Measurements from ENCODE around the gene MAN1C1.

The MAN1C1 gene

DNA sequence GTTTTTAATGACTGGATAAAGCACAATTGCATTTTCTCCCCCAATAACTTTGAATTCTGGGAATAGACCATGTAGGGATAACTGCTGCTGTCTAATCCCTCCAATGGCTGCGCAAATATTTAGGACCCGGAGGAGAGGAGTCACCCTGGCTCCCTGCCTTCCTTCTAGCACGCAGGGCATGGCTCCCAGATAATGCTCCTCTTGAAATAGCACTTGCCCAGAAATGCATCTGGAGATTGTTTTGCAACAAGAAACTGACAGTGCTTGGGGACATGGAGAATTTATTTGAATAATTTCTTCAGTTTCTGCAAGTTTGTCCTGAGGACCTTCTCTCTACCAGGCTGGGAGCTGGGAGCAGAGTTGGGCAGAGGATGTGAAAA lies 83.5 kb downstream of the MAN1C1 start:
- DNase-seq = no peak

DNA sequence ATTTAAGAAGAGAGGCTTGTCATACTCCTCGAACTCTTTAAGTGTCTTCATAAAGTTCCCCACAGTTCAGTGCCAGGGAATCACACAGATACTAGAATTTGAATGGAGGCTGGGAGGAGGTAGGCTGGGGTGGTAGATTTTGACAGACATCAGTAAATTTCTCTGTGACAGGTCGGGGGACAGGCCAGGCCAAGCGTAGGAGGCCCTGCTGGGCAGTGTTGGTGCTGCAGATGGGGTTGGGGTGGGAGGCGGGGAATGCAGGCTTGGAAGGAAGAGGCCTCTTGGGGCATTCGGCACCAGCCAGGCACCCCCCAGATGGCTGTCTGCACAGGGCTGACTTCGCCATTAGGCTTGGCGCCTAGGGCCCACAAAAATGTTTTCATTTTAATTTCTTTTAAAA lies 84.0 kb downstream of the MAN1C1 start:
- no peak for DNase-seq

- DNase-seq = no peak
These were observed 84.6 kb downstream of the MAN1C1 start for GRCh38 chr1:25701030-25701785.

GRCh38 chr1:25702101-25702775 lies 85.6 kb downstream of the MAN1C1 start:
- DNase-seq = no peak

- DNase-seq = no peak
These were observed 86.5 kb downstream of the MAN1C1 start for GRCh38 chr1:25703041-25703440.

DNA sequence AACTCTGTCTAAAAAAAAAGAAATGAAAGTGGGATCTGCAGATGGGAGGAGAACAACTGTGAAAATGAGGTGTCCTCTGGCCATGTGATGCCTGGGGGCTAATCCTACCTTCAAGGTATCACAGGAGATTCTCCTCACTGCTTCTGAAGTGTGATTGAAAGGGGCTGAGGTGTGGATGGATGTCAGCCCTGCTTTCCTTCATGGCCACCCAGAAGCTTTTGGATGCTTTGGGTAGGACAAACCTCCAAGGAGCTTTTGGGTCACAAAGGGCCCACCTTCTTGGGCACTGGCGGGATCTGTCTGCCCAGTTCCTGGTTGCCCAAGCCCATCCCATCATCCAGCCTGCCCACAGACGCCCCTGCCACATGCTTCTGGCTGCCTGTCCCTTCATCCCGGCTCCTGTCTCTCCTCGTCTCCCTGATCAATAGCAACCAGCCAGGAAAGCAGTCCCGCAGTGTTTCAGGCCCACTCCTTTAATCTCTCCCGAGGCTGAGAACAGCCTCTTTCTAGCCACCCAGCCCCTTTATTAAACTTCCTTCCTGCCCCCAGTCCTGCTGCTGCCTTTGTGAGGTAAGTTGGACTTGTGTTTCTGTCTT lies 87.2 kb downstream of the MAN1C1 start:
- no peak for DNase-seq

DNA sequence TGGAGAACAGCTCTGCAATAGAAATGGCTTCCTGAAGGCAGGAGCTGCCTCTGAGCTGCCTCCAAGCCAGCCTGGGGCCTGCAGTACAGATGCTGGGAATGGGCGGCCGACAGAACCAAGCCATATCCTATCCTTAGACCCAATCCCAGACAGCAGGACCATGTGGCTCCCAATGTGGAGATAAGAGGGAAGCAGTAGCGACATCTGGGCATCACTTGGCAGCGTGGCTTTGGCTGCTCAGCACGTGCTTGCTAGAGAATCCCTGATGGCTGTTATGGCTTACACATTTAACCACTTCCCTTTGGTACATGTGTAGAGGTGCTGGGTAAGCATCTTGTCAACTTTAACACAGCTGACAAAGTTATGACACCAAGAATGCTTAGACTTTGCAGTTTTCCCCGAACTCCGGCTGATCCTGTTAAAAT lies 87.7 kb downstream of the MAN1C1 start:
- no peak for DNase-seq

DNA sequence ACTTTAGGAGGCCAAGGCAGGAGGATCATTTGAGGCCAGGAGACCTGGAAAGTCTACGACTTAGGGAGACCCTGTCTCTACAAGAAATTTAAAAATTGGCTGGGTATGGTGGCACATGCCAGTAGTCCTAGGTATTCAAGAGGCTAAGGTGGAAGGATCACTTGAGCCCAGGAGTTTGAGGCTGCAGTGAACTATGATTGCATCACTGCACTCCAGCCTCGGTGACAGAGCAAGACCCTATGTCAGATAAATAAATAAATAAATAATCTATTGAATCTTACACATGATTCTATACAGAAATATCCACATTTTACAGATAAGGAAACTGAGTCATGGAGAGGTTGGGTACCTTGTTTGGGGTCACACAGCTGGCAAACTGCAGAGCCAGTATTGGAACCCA lies 89.1 kb downstream of the MAN1C1 start:
- no peak for DNase-seq

DNA sequence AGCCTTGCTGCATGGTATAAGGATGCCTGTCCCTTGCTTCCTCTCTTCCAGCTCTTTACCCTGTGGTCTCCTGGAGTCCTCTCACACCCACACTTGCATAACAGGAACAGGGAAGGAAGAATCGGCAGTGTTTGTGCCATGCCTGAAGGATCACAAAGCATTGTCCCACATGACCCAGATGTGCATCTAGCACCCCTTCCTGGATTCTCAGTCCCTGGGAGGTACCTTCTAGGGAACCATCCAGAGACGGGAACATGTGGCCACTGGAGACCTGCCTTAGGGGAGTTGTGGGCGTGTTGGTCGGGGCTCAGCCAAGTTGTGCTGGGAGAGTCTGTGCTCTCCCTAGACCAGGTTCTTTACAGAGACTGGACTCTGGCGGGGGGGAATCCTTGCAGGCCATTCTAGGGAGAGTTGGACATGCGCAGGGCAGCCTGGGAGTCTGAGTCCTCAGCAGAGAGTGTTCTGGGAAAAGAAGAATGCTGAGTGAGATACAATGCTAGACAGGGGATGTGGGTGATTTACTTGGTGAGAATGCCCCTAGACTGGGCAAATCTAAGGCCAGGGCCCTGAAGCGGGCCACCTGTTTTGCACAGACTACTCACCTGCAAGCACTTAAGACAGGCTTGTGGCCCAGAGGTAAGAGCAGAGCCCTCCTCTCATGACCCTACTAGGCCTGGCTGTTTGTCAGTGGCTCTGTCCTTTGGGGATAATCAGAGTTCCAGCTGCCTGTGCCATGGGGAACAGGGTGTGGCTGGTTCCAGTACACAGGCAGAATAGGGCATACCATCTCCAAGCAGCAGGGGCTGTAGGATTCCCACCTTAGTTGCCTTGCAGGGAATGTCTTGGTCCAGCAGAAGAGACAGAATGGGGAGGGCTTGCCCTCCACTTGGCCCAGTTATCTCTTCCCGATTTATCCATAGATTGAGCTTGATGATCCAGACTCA lies 89.8 kb downstream of the MAN1C1 start:
- DNase-seq = no peak

DNA sequence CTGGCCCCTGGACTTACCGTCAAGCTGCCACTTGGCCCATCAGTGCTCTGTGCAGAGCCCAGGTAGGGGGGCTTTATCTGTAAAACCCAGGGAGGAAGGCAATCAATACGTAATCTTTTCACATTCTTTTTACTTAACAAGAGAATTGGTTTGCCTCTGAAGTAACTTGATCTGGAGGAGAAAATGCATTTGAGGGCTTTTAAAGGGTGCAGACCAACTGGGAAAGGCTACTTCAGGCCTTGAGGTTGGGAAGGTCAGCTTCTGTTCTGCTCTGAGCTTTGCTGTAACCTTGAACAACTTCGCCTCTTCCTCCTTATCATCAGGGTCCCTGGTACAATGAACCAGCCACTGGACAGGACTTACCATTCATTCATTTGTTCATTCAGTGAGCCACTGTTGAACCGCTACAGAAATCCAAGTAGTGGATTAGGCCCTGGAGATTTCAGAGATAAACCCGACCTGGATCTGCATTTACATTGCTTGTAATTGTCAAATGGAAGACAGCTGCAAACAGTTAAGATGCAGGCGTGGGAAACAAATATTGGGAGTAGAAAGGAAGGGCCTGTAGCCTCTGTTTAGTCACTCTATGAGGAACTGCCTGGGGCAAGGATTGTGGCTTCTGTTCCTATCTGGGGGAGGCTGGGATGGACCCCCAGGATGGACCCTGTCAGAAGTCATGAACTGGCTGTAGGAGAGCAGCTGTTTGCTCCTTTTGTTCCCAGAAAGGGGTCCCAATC lies 90.9 kb downstream of the MAN1C1 start:
- no peak for DNase-seq

DNA sequence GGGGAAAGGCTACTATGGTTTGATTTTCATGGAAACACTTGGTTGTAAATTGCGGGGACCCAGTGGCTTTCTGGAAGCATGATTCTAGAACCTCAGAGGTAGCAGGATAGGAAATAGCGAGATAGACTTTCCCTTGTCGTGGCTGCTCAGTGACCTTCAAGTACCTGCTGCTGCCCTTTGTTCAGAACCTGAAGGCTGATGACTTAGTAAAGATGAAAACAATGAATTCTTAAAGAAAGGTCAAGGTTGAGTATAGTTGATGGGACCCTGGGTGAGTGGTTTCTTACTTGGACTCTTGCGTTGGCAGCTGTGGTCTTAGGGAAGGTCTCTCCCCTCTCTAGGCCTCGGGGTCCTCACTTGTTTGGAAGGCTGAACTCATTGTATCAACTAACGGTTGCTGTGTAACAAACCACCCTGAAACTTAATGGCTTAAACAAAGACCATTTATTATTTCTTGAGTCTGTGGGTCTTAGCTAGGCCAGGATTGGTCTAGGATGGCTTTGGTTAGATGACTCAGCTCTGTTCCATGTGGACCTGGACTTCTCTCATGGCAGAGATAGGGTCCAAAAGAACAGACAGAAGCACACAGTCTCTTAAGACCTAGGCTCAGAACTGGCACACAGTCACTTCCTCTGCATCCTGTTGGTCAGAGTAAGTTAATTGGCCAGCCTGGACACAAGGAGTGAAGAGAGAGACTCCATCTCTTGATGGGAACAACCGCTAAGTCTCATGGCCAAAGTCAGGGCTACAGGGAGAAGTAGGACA lies 94.2 kb downstream of the MAN1C1 start:
- DNase-seq = no peak

DNA sequence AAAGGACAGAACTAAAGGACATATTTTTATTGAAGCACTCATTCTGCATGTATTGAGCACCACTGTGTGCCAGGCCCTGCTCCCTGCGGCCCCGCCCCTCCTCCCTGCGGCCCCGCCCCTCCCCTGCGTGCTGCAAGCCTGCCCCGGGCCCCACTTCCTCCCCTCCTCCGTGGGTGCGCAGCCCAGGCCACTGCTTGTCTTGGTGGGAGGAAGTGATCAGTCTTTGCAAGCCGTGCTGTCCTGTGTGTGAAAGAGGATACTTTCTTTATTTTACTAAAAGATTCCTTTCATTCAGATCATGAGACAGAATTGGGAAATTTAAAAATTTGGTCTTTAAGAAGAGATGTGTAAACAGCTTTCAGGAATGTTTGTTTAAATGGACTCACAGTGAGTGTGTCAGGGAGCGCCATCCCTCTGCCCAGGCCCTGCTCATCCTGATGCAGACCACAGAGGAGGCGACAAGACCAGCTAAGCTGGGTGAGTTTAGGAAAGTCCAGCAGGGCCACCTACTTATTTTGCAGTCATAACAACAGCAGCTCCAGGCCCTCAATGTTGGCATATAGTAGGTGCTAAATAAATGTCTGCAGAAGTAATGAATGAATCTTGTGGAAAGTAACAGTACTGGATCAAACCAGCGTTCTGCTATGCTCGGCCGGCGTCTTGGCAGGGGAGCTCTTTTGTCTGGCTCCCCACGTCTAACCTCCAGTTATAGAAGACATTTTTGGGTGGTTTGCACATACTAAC lies 95.1 kb downstream of the MAN1C1 start:
- no peak for DNase-seq

DNA sequence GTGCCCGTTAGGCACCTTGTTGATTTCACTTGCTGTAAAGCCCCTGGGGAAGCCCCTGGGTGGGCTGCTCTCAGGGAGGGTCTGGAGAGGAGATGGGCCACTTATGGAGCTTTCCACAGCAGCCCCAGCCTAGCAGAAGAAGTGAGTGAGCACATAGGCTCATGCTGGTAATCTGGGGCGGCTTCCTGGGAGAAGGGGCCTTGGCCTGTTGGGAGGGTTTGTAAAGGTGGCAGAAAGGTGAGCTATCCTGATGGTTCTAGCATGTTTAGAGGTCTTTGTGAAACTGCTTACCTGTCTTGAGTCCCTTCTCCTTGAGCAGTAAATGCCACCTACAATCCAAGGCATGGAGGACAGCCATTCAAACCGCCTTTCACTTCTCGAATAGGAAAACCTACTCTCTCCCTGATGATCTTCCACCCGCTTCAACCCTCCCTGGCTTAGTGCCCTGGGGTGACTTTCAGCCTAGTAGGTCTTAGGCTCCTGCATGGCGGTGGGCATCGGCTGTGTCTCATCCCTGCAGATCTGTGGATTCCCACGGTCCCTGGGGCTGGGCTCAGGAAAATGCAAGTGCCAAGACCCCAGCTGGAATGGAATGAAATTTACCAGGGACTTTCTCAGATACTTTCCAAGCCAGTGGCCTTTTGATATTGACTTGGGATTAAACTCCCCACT lies 95.8 kb downstream of the MAN1C1 start:
- no peak for DNase-seq

GRCh38 chr1:25713961-25714360 lies 97.4 kb downstream of the MAN1C1 start:
- no peak for DNase-seq

GRCh38 chr1:25714372-25714931 lies 97.9 kb downstream of the MAN1C1 start:
- no peak for DNase-seq

- DNase-seq = no peak
These were observed 99.3 kb downstream of the MAN1C1 start for GRCh38 chr1:25715888-25716287.

DNA sequence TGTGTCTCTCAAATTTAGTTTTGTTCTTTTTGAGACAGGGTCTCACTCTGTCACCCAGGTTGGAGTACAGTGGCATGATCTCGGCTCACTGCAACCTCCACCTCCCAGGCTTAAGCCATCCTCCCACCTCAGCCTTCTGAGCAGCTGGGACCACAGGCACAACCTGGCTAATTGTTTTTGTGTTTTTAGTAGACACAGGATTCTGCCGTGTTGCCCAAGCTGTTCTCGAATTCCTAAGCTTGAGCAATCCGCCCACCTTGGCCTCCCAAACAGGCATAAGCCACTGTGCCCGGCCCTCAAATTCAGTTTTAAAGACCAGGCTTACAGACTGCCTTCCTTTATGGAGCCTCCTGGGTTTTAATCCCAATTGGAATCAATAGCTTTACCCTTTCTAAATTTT lies 99.7 kb downstream of the MAN1C1 start:
- no peak for DNase-seq

GRCh38 chr1:25718732-25719131 lies 102.1 kb downstream of the MAN1C1 start:
- DNase-seq = no peak

DNA sequence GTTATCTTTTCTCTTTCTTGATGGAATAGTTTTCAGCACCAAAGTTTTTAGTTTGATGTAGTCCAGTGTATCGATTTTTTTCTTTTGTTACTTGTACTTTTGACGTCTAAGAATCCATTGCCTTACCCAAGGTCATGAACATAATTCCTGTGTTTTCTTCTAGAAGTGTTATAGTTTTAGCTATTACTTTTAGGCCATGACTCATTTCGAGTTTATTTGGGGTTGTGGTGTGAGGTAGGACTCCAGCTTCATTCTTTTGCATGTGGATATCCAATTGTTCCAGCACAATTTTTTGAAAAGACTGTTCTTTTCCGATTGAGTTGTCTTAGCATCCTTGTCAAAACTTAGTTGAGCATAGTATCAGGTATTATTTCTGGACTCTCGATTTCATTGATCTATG lies 104.0 kb downstream of the MAN1C1 start:
- no peak for DNase-seq
